GM15510 (cell line): ENCODE data around the gene SPSB1.

ENCODE experiments used
- POLR2A ChIP-seq: IDR thresholded peaks from 3 replicates; pipeline ENCODE4 v1.6.1; 2011; ENCODE audit warnings: borderline replicate concordance; ENCODE audit not compliant: insufficient read length; ENCODE audit errors: extremely low read depth

Gene SPSB1

GRCh38 chr1:9397997-9398526 is 105.4 kb downstream of the SPSB1 start:
- TF ChIP-seq POLR2A = no peak

GRCh38 chr1:9399510-9400424 is 107.1 kb downstream of the SPSB1 start:
- no peak for TF ChIP-seq POLR2A

GRCh38 chr1:9400425-9401079 is 107.9 kb downstream of the SPSB1 start:
- TF ChIP-seq POLR2A = no peak

- no peak for TF ChIP-seq POLR2A
Observed at GRCh38 chr1:9401080-9401453, 108.4 kb downstream of the SPSB1 start.

- no peak for TF ChIP-seq POLR2A
Observed at GRCh38 chr1:9402256-9402616, 109.5 kb downstream of the SPSB1 start.

- TF ChIP-seq POLR2A = no peak
Observed at GRCh38 chr1:9402717-9403225, 110.1 kb downstream of the SPSB1 start.

GRCh38 chr1:9404117-9404914 is 111.6 kb downstream of the SPSB1 start:
- TF ChIP-seq POLR2A = no peak

- no peak for TF ChIP-seq POLR2A
Observed at GRCh38 chr1:9406111-9406510, 113.4 kb downstream of the SPSB1 start.

GRCh38 chr1:9410737-9411297 is 118.1 kb downstream of the SPSB1 start:
- no peak for TF ChIP-seq POLR2A

GRCh38 chr1:9413071-9413876 is 120.6 kb downstream of the SPSB1 start:
- TF ChIP-seq POLR2A = peak; percentile 13

GRCh38 chr1:9413877-9414213 is 121.2 kb downstream of the SPSB1 start:
- no peak for TF ChIP-seq POLR2A

- no peak for TF ChIP-seq POLR2A
Observed at GRCh38 chr1:9416506-9416905, 123.8 kb downstream of the SPSB1 start.

GRCh38 chr1:9416918-9417500 is 124.3 kb downstream of the SPSB1 start:
- no peak for TF ChIP-seq POLR2A
